SU-DHL-6 (cell line): ENCODE data around the gene MT1A.

Experiments
- H2AFZ ChIP-seq: fragments of 200-600 bp; sonication (generic); 2 replicates; pipeline ENCODE4 v1.6.1; 2014; ENCODE audit warnings: low read depth, mild to moderate bottlenecking, moderate library complexity, mixed read lengths, antibody characterized with exemption, low read length; ENCODE audit not compliant: severe bottlenecking
- H3F3A ChIP-seq: fragments of 200-600 bp; shearing (Covaris generic); 2 replicates; pipeline ENCODE4 v1.6.0; 2016; ENCODE audit warnings: antibody characterized with exemption, mild to moderate bottlenecking; ENCODE audit not compliant: insufficient read depth
- H3K27ac ChIP-seq: fragments of 200-600 bp; sonication (generic); 2 replicates; pipeline ENCODE4 v1.5.1; 2016; ENCODE audit warnings: low read depth, mild to moderate bottlenecking, low read length, moderate library complexity, mixed read lengths
- H3K27me3 ChIP-seq: fragments of 200-600 bp; sonication (generic), shearing (Covaris generic); 2 replicates; pipeline ENCODE4 v1.6.0; 2014; ENCODE audit warnings: mild to moderate bottlenecking, low read length
- H3K36me3 ChIP-seq: fragments of 200-600 bp; sonication (generic); 2 replicates; pipeline ENCODE4 v1.6.1; 2014; ENCODE audit warnings: mild to moderate bottlenecking, low read length, mixed read lengths
- H3K4me2 ChIP-seq: fragments of 300-600, 200-600 bp; shearing (Covaris generic), sonication (generic); 2 replicates; pipeline ENCODE4 v1.6.0; 2014; ENCODE audit warnings: low read length, low read depth, mild to moderate bottlenecking; ENCODE audit not compliant: poor library complexity, severe bottlenecking
- H3K4me3 ChIP-seq: fragments of 200-600 bp; sonication (generic); 2 replicates; pipeline ENCODE4 v1.5.1; 2014; ENCODE audit warnings: antibody characterized with exemption, low read length, mild to moderate bottlenecking, mixed read lengths; ENCODE audit not compliant: insufficient read depth, poor library complexity, severe bottlenecking
- H3K79me2 ChIP-seq: fragments of 200-600 bp; sonication (generic); 2 replicates; pipeline ENCODE4 v1.6.1; 2014; ENCODE audit warnings: mild to moderate bottlenecking, low read length, moderate library complexity; ENCODE audit not compliant: insufficient read depth
- H3K9ac ChIP-seq: fragments of 200-600 bp; sonication (generic); 2 replicates; pipeline ENCODE4 v1.7.0; 2014; ENCODE audit warnings: mild to moderate bottlenecking, low read length
- H3K9me2 ChIP-seq: fragments of 200-600 bp; sonication (generic); replicated peaks from 2 replicates; pipeline ENCODE4 v1.6.1; 2014; ENCODE audit warnings: low read length; ENCODE audit not compliant: insufficient read depth
- H3K9me3 ChIP-seq: fragments of 200-600 bp; sonication (generic); 2 replicates; pipeline ENCODE4 v1.6.1; 2014; ENCODE audit warnings: low read length, mixed read lengths; ENCODE audit not compliant: insufficient read depth
- H4K20me1 ChIP-seq: fragments of 200-600 bp; sonication (generic); 2 replicates; pipeline ENCODE4 v1.6.1; 2014; ENCODE audit warnings: low read depth, mild to moderate bottlenecking, antibody characterized with exemption, low read length, moderate library complexity, mixed read lengths
- CTCF ChIP-seq: fragments of 200-600 bp; sonication (generic); IDR thresholded peaks from one replicate; pipeline ENCODE4 v1.5.1; 2017; ENCODE audit warnings: antibody characterized with exemption, mild to moderate bottlenecking, low read length, moderate library complexity; ENCODE audit not compliant: insufficient read depth, poor library complexity, severe bottlenecking
- EZH2phosphoT487 ChIP-seq: fragments of 200-600 bp; sonication (generic), shearing (Covaris generic); conservative IDR thresholded peaks from 2 replicates; pipeline ENCODE4 v1.6.1; 2018; ENCODE audit warnings: mild to moderate bottlenecking, antibody characterized with exemption, low read length, moderate library complexity, mixed read lengths

MT1A gene

DNA sequence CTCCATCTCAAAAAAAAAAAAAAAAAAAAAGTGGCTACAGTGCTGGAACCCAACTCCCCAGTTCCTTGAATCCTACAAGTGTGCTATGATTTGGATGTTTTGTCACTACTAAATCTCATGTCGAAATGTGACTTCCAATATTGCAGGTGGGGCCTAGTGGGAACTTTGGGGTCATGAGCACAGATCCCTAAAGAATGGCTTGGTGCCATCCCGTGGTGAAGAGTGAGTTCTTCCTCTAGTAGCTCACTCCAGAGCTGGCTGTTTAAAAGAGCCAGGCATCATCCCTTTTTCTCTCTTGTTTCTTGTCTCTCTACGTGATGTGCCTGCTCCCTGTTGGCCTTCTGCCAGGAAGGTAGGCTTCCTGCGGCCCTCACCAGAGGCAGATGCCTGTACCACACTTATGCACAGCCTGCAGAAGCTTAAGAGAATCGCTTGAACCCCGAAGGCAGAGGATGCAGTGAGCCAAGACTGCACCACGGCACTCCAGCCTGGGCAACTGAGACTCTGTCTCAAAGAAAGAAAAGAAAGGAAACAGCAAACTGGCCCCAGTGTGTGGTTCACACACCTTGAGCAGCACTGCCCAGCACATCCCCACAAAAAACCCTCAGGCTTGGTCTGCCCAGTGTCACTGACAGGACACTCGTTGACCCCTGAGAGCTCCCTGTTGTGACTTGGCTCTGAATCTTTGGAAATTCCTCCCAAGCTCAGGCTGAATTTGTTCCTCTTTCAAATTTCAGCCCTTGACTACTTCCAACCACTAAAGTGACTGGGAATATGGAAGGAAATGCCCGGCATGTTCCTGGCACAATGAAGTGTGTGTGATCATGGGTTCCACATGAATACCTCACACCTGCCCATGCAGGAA lies 9.7 kb upstream of the MT1A start:
- H3K36me3 ChIP-seq, result no peaks in the 10 kb centered on the region
- H3K27ac ChIP-seq, result no peak overlapping the region
- H3K9ac ChIP-seq, result no peak overlapping the region
- H3K79me2 ChIP-seq, result no peaks in the 10 kb centered on the region
- H4K20me1 ChIP-seq, result no peaks in the 10 kb centered on the region
- H3F3A ChIP-seq, result no peaks in the 10 kb centered on the region
- no peaks in the 10 kb centered on the region for H3K27me3 ChIP-seq
- TF ChIP-seq CTCF (no peak), EZH2phosphoT487 (no peak)
- H2AFZ ChIP-seq, result no peak overlapping the region
- H3K9me3 ChIP-seq, result no peaks in the 10 kb centered on the region
- no peak overlapping the region for H3K4me2 ChIP-seq
- H3K4me3 ChIP-seq, result no peak overlapping the region
- no peaks in the 10 kb centered on the region for H3K9me2 ChIP-seq

DNA sequence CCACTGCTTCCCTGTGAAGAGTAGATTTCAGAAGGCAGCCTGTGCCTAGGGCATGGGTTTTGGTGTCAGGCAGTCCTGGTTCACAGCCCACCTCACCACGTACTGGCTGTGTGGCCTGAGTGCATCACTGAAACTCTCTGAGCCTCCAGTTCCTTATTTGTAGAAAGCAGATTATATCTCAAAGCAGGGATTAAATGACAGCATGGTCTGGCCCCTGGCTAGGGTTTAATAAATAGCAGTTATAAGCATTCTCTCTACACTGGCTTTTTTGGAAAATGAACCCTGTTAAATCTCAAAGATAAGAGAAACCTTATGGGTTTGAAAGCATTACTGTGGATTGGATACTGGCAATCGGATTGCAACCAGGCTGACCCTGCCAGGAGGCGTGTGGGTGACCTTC lies 8.9 kb upstream of the MT1A start:
- H4K20me1 ChIP-seq, result no peaks in the 10 kb centered on the region
- H3K27ac ChIP-seq, result no peak overlapping the region
- no peaks in the 10 kb centered on the region for H3K9me3 ChIP-seq
- no peaks in the 10 kb centered on the region for H3F3A ChIP-seq
- no peaks in the 10 kb centered on the region for H3K27me3 ChIP-seq
- H3K4me2 ChIP-seq, result no peak overlapping the region
- no peak overlapping the region for H3K4me3 ChIP-seq
- no peaks in the 10 kb centered on the region for H3K36me3 ChIP-seq
- no peak overlapping the region for H2AFZ ChIP-seq
- H3K79me2 ChIP-seq, result no peaks in the 10 kb centered on the region
- TF ChIP-seq CTCF, result no peak
- TF ChIP-seq EZH2phosphoT487, result no peak
- no peak overlapping the region for H3K9ac ChIP-seq
- no peaks in the 10 kb centered on the region for H3K9me2 ChIP-seq

DNA sequence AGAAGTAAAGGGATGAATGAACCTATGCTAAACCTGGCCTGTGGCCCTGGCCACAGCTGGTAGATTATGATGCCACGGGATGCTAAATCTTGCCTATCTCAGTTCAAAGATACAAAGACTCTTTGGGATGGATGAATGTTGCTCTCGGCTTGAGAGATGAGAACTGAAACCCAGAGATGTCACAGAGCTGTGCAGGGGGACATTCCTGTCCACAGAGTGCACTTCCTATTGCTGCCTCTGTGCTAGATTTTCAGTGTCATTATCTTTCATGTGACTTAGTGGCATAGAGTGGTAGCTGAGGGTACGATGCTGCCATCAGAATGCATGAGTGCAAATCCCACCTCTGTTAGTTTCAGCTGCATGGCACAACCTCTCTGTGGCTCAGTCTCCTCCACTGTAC lies 8.3 kb upstream of the MT1A start:
- H3K9ac ChIP-seq, result no peak overlapping the region
- no peak overlapping the region for H2AFZ ChIP-seq
- H3K27me3 ChIP-seq, result no peaks in the 10 kb centered on the region
- H3K36me3 ChIP-seq, result no peaks in the 10 kb centered on the region
- no peak overlapping the region for H3K4me3 ChIP-seq
- H3K9me2 ChIP-seq, result no peaks in the 10 kb centered on the region
- no peaks in the 10 kb centered on the region for H3K9me3 ChIP-seq
- H3K79me2 ChIP-seq, result no peaks in the 10 kb centered on the region
- H4K20me1 ChIP-seq, result no peaks in the 10 kb centered on the region
- H3K4me2 ChIP-seq, result no peak overlapping the region
- H3F3A ChIP-seq, result no peaks in the 10 kb centered on the region
- no peak overlapping the region for H3K27ac ChIP-seq
- TF ChIP-seq CTCF (no peak), EZH2phosphoT487 (no peak)
